ENCODE results near the gene GLDC. TPM values are rescaled to one million over a fixed set of nuclear protein-coding genes. Genes with fewer than 3 reads are reported as not detected.

GLDC gene
- total and polyA plus RNA-seq, 4 donors = 26.7 to 102 (median 59.3) TPM

DNA sequence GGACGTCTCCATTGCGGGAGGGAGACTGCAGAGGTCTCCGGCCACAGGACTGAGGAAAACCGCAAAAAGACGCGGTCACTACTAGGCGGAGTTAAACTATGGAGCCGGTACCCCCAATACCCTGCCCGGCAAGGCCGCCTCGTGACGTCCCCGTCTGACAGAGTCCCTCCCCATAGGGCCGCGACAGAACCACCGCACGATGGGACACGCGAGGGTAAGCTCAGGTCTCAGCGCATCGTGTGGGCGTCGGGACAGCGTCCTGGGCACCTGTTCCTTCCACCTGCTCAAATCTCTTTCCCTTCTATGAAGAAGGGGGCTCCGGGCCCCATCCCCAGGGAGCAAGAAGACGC, 35.2 kb upstream of the GLDC start:
- peak overlapping the region; percentile 93 to 98 for H3K27ac ChIP-seq (ENCODE audit: low read depth in 1 of 2, low read length in 2 of 2)
- no peak for DNase-seq (ENCODE audit: low spot score)
- no peaks in the 10 kb centered on the region for H3K27me3 ChIP-seq (ENCODE audit: control insufficient read depth in 4 of 4, insufficient read depth in 4 of 4, low read length in 3 of 4)
- TF ChIP-seq YY1 (IDR thresholded peaks at IDR 0.05) (peak; percentile 47), RAD21 (IDR thresholded peaks at IDR 0.05) (no peak), EGR1 (IDR thresholded peaks at IDR 0.05; ENCODE audit: low read depth in 2 of 2) (peak in 1 of 2 donors; percentile 65)
- no peaks in the 10 kb centered on the region for H3K9me3 ChIP-seq (ENCODE audit: control insufficient read depth in 4 of 4, low read length in 3 of 4)
- H3K9ac ChIP-seq (ENCODE audit: low read depth in 1 of 2, low read length in 2 of 2) = peak overlapping the region; percentile 76 to 99
- under 1% methylated on average over 26 of the region's 26 CpGs for WGBS
- peaks cover 12 to 29% (median 15%) of the 10 kb centered on the region in 4 donors for H3K4me1 ChIP-seq (ENCODE audit: control insufficient read depth in 4 of 4, insufficient read depth in 4 of 4, low read length in 3 of 4)
- H3K36me3 ChIP-seq (ENCODE audit: control insufficient read depth in 4 of 4, insufficient read depth in 3 of 4, low read depth in 1 of 4, low read length in 3 of 4) = no peaks in the 10 kb centered on the region
- H3K4me3 ChIP-seq (ENCODE audit: low read depth in 1 of 3, low read length in 3 of 3) = peak overlapping the region; percentile 55 to 95 (median 67)

- H3K36me3 ChIP-seq (ENCODE audit: control insufficient read depth in 4 of 4, insufficient read depth in 3 of 4, low read depth in 1 of 4, low read length in 3 of 4) = no peaks in the 10 kb centered on the region
- no peak for DNase-seq (ENCODE audit: low spot score)
- H3K4me3 ChIP-seq (ENCODE audit: low read depth in 1 of 3, low read length in 3 of 3) = no peak overlapping the region
- peak overlapping the region in 1 of 2 donors; percentile 38 for H3K27ac ChIP-seq (ENCODE audit: low read depth in 1 of 2, low read length in 2 of 2)
- H3K4me1 ChIP-seq (ENCODE audit: control insufficient read depth in 4 of 4, insufficient read depth in 4 of 4, low read length in 3 of 4) = peaks cover 20 to 44% (median 28%) of the 10 kb centered on the region in 4 donors
- no peak overlapping the region for H3K9ac ChIP-seq (ENCODE audit: low read depth in 1 of 2, low read length in 2 of 2)
- H3K27me3 ChIP-seq (ENCODE audit: control insufficient read depth in 4 of 4, insufficient read depth in 4 of 4, low read length in 3 of 4) = no peaks in the 10 kb centered on the region
- WGBS = 64% methylated on average over 7 of the region's 7 CpGs
- no peaks in the 10 kb centered on the region for H3K9me3 ChIP-seq (ENCODE audit: control insufficient read depth in 4 of 4, low read length in 3 of 4)
- TF ChIP-seq HNF4A (conservative IDR thresholded peaks at IDR 0.05) (peak in 1 of 2 donors; percentile 18), RXRA (IDR thresholded peaks at IDR 0.05) (peak in 1 of 2 donors; percentile 28), ATF3 (IDR thresholded peaks at IDR 0.05) (no peak)
- TF ChIP-seq, protein P1, sequence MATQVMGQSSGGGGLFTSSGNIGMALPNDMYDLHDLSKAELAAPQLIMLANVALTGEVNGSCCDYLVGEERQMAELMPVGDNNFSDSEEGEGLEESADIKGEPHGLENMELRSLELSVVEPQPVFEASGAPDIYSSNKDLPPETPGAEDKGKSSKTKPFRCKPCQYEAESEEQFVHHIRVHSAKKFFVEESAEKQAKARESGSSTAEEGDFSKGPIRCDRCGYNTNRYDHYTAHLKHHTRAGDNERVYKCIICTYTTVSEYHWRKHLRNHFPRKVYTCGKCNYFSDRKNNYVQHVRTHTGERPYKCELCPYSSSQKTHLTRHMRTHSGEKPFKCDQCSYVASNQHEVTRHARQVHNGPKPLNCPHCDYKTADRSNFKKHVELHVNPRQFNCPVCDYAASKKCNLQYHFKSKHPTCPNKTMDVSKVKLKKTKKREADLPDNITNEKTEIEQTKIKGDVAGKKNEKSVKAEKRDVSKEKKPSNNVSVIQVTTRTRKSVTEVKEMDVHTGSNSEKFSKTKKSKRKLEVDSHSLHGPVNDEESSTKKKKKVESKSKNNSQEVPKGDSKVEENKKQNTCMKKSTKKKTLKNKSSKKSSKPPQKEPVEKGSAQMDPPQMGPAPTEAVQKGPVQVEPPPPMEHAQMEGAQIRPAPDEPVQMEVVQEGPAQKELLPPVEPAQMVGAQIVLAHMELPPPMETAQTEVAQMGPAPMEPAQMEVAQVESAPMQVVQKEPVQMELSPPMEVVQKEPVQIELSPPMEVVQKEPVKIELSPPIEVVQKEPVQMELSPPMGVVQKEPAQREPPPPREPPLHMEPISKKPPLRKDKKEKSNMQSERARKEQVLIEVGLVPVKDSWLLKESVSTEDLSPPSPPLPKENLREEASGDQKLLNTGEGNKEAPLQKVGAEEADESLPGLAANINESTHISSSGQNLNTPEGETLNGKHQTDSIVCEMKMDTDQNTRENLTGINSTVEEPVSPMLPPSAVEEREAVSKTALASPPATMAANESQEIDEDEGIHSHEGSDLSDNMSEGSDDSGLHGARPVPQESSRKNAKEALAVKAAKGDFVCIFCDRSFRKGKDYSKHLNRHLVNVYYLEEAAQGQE (IDR thresholded peaks at IDR 0.05) = no peak
These were observed 32.3 kb upstream of the GLDC start for GRCh38 chr9:6677803-6678202.

DNA sequence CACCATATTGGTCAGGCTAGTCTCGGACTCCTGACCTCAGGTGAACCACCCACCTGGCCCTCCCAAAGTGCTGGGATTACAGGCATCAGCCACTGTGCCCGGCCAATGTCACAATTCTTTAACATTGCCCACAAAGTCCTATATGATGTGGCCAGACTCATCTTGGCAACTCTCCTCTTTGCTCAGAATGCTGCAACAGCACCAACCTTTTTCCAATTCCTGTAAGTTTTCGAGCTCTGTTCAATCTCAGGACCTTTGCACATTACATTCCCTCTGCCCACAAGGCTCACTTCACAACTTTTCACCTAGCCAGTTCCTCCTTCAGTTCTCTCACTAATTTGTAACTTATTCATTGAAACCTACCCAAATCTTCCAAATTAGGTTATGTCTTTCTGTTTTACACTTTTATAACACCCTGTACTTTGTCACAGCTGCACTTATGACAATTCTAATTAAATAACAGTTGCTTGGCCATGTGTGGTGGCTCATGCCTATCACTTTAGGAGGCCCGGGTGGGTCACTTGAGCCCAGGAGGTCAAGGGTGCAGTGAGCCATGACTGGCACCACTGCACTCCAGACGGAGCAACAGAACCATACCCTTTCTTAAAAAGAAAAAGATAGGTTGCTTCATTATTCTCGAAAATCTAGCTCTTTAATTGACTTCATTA, 30.9 kb upstream of the GLDC start:
- H3K4me3 ChIP-seq (ENCODE audit: low read depth in 1 of 3, low read length in 3 of 3) = no peak overlapping the region
- peak overlapping the region; percentile 61 to 66 for H3K27ac ChIP-seq (ENCODE audit: low read depth in 1 of 2, low read length in 2 of 2)
- H3K9me3 ChIP-seq (ENCODE audit: control insufficient read depth in 4 of 4, low read length in 3 of 4) = no peaks in the 10 kb centered on the region
- H3K27me3 ChIP-seq (ENCODE audit: control insufficient read depth in 4 of 4, insufficient read depth in 4 of 4, low read length in 3 of 4) = no peaks in the 10 kb centered on the region
- no peaks in the 10 kb centered on the region for H3K36me3 ChIP-seq (ENCODE audit: control insufficient read depth in 4 of 4, insufficient read depth in 3 of 4, low read depth in 1 of 4, low read length in 3 of 4)
- WGBS = 46% methylated on average over 6 of the region's 6 CpGs
- H3K4me1 ChIP-seq (ENCODE audit: control insufficient read depth in 4 of 4, insufficient read depth in 4 of 4, low read length in 3 of 4) = peaks cover 18 to 57% (median 32%) of the 10 kb centered on the region in 4 donors
- no peak overlapping the region for H3K9ac ChIP-seq (ENCODE audit: low read depth in 1 of 2, low read length in 2 of 2)
- no peak for DNase-seq (ENCODE audit: low spot score)
- no peak for TF ChIP-seq HNF4G (IDR thresholded peaks at IDR 0.05)
- peak; percentile 60 for TF ChIP-seq YY1 (IDR thresholded peaks at IDR 0.05)
- TF ChIP-seq, protein P1 (IDR thresholded peaks at IDR 0.05) = peak; percentile 32
- peak; percentile 44 to 71 for TF ChIP-seq HNF4A (conservative IDR thresholded peaks at IDR 0.05)
- no peak for TF ChIP-seq TAF1 (conservative IDR thresholded peaks at IDR 0.05)
- TF ChIP-seq JUND (IDR thresholded peaks at IDR 0.05) = no peak
- no peak for TF ChIP-seq EGR1 (IDR thresholded peaks at IDR 0.05; ENCODE audit: low read depth in 2 of 2)
- TF ChIP-seq CTCF (IDR thresholded peaks at IDR 0.05; ENCODE audit: low read depth, low read length, missing input control) = no peak
- peak; percentile 45 for TF ChIP-seq MAX (IDR thresholded peaks at IDR 0.05)
- TF ChIP-seq RXRA (IDR thresholded peaks at IDR 0.05) = peak; percentile 40 to 75
- peak; percentile 32 for TF ChIP-seq ZBTB33 (IDR thresholded peaks at IDR 0.05)
- TF ChIP-seq GABPA (IDR thresholded peaks at IDR 0.05 in 1 of 2, conservative IDR thresholded peaks at IDR 0.05 in 1 of 2) = no peak

Measured in liver (tissue), 9 donors.